Measurements from ENCODE around the gene FRG2B. TPM values are rescaled to one million over a fixed set of nuclear protein-coding genes. Genes with fewer than 3 reads are reported as not detected.
"Not testable (repeated sequence)": the region's sequence is repeated elsewhere in the genome, so short reads cannot be mapped to it uniquely, and the experiment has no call there.

FRG2B gene
- total and polyA plus RNA-seq, 5 experiments from 2014 or later, result not detected

DNA sequence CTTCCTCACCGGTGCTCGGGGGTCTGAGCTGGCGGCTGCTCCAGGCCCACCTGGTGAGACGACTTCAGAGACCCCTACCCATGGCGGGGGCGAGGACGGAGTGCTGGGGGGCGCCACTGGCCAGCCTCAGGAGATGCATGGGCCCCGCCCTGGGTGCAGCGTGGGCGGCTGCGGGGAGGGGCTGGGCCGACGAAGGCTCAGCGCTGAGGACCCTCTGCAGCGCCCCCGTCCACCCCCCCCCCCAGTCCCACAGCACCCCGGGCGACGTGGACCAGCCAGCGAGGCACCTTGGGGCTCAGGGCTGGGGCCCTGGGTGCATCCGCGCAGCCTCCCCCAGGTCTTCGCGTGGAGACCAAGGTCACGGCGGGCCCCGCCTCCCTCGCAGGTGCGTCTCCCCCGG lies 49.6 kb downstream of the FRG2B start:
- H3K4me3 Mint-ChIP-seq, DNase-seq, H3K4me1 Mint-ChIP-seq, H3K27ac Mint-ChIP-seq, POLR2A ChIA-PET, ATAC-seq: not testable (repeated sequence)
- Mint-ChIP-seq H3K27me3 (peaks cover 5 to 17% (median 8%) of the 10 kb centered on the region in 5 donors), H3K36me3 (peaks cover 0 to 11% (median 7%) of the 10 kb centered on the region in 3 donors), H3K9me3 (peaks cover 5 to 22% (median 17%) of the 10 kb centered on the region in 9 donors)

Other genes with a start within 250 kb of the FRG2B start
- 10 to 100 TPM; 11.3 to 11.9 TPM for gene PAOX, start 247.5 kb downstream of the FRG2B start, total RNA-seq
- 10 to 100 TPM; 10.9 to 15.6 (median 11.9) TPM for gene PAOX, start 247.5 kb downstream of the FRG2B start, polyA plus RNA-seq
- gene MTG1, start 232.6 kb downstream of the FRG2B start, total RNA-seq, result 10 to 100 TPM; 62.4 to 67.9 TPM
- 10 to 100 TPM; 19.4 to 37.9 (median 28.5) TPM for gene MTG1, start 232.6 kb downstream of the FRG2B start, polyA plus RNA-seq
- not detected for gene SPRN, start 202.2 kb downstream of the FRG2B start, total RNA-seq
- under 1 TPM; 0.06 to 0.39 (median 0.28) TPM for gene SPRN, start 202.2 kb downstream of the FRG2B start, polyA plus RNA-seq
- gene SCART1, start 172.8 kb downstream of the FRG2B start, total RNA-seq, result 1 to 10 TPM; 3.8 to 4.2 TPM
- gene SCART1, start 172.8 kb downstream of the FRG2B start, polyA plus RNA-seq, result under 1 TPM in 1 of 3 donors, not detected in 2; 0.04 TPM
- 1 to 10 TPM; 1.2 to 1.4 TPM for gene CYP2E1, start 99.4 kb downstream of the FRG2B start, total RNA-seq
- under 1 TPM in 1 of 3 donors, not detected in 2; 0.02 TPM for gene CYP2E1, start 99.4 kb downstream of the FRG2B start, polyA plus RNA-seq
- gene SYCE1, start 61.2 kb downstream of the FRG2B start, total RNA-seq, result 1 to 10 TPM in 1 of 2 experiments, under 1 TPM in 1; 0.99 to 1.7 TPM
- gene SYCE1, start 61.2 kb downstream of the FRG2B start, polyA plus RNA-seq, result under 1 TPM in 2 of 3 donors, not detected in 1; 0.10 to 0.59 TPM